Measurements from ENCODE around the gene SCAANT1.

The SCAANT1 gene

DNA sequence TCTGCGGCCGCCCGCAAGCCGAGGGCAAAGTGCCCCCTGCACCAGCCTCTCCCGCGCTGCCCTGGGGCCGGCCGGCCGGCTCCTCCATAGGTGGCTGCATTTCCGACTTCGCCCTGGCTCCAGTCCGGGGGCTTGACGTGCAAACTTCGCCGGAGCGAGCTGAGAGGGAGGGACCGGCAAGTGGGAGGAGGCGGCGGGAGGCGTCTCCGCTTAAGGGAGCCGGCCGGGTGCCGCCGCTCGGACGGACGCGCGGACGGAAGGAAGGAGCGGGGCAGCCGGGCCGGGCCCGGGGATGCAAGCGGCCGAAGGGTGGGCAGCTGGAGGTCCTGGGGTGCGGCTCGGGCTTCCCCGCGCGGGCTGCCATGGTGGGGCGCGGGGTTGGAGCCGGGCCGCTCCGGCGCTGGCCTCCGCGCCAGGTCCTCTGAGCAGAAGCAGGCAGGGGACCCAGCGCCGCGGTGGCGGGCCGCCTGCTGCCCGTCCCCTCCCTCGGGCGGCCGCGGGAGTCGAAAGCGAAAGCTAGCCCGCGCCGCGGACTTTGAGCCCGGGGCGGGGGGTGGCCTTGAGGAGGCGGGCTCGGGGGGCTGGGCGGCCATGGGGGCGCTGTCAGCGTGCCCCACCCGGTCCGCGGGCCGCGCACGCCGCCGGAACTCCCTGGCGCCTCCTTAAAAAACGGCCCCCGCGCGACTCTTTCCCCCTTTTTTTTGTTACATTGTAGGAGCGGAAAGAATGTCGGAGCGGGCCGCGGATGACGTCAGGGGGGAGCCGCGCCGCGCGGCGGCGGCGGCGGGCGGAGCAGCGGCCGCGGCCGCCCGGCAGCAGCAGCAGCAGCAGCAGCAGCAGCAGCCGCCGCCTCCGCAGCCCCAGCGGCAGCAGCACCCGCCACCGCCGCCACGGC lies at the start of gene SCAANT1:
Gene SCAANT1, minus strand, starts transcription at position 511 of the 895 bp plus-strand sequence.
- CTCF ChIA-PET = interaction anchor here (1.0 to 1.5 kb wide), 3 partner anchors 12 to 42 kb away, joined by 4 to 6 read pairs (median 5); no protein-coding TSS in a partner anchor
- peak; percentile 87 for DNase-seq (ENCODE audit: extremely low spot score)
- POLR2A ChIA-PET = no interaction called here
- TF ChIP-seq CTCF (IDR thresholded peaks at IDR 0.05; ENCODE audit: control extremely low read depth, extremely low read depth, low read depth, missing control alignments) = no peak

GRCh38 chr3:63961891-63962290 lies 49.7 kb upstream of the SCAANT1 start:
- DNase-seq (ENCODE audit: extremely low spot score) = peak; percentile 37
- POLR2A ChIA-PET = no interaction called here
- TF ChIP-seq CTCF (IDR thresholded peaks at IDR 0.05; ENCODE audit: control extremely low read depth, extremely low read depth, low read depth, missing control alignments) = peak; percentile 60
- CTCF ChIA-PET = interaction anchor here (0.8 to 9.7 kb wide), 28 partner anchors 9 to 523 kb away, joined by 3 to 106 read pairs (median 4); partner anchors contain the start of gene PSMD6

DNA sequence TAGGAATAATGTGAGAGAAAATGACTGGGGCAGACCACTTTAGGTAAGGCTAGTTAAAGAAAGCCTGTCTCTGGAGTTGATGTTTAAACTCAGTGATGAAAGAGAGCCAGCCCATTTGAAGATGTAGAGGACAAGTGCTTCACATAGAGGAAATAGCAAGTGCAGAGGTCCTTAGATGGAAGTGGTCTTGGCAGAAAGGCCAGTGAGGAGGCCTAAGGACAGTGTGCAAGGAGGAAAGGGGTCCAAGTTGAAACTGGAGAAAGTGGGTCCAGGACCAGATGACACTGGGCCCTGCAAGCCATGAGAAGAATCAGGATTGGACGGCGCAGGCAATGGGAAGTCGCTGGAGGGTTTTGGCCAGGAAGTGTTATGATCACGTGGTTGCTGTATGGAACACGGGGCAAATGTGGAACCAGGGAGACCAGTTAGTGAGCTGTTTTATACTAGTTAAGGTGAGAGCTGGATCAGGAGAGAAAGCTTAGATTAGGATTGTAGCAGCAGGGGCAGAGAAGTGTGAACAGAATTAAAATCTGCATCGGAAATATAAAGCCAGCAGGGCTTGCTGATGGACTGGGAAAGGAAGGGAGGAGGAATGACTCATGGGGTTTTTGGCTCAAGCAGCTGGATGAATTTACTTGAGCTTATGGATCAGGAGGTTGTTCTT lies 48.0 kb upstream of the SCAANT1 start:
- DNase-seq (ENCODE audit: extremely low spot score) = no peak
- POLR2A ChIA-PET = no interaction called here
- no peak for TF ChIP-seq CTCF (IDR thresholded peaks at IDR 0.05; ENCODE audit: control extremely low read depth, extremely low read depth, low read depth, missing control alignments)
- CTCF ChIA-PET = interaction anchor here (0.8 to 9.7 kb wide), 10 partner anchors 10 to 503 kb away, joined by 3 to 106 read pairs (median 10); no protein-coding TSS in a partner anchor

- POLR2A ChIA-PET = no interaction called here
- TF ChIP-seq CTCF (IDR thresholded peaks at IDR 0.05; ENCODE audit: control extremely low read depth, extremely low read depth, low read depth, missing control alignments) = no peak
These were observed 47.0 kb upstream of the SCAANT1 start for GRCh38 chr3:63959146-63959545.

GRCh38 chr3:63955830-63956545 lies 43.8 kb upstream of the SCAANT1 start:
- POLR2A ChIA-PET = no interaction called here
- CTCF ChIA-PET = interaction anchor here (1.2 to 1.4 kb wide), 3 partner anchors 13 to 64 kb away, joined by 3 read pairs; no protein-coding TSS in a partner anchor
- no peak for DNase-seq (ENCODE audit: extremely low spot score)
- no peak for TF ChIP-seq CTCF (IDR thresholded peaks at IDR 0.05; ENCODE audit: control extremely low read depth, extremely low read depth, low read depth, missing control alignments)

More at GRCh38 chr3:63959146-63959545, 47.0 kb upstream of the SCAANT1 start:
- CTCF ChIA-PET = interaction anchor here (2.0 to 9.7 kb wide), 5 partner anchors 10 to 35 kb away, joined by 5 to 106 read pairs (median 9); no protein-coding TSS in a partner anchor
- no peak for DNase-seq (ENCODE audit: extremely low spot score)
